AG04449 (cell line): ENCODE results near the gene DEPDC1B.
"Not testable (repeated sequence)": the region's sequence is repeated elsewhere in the genome, so short reads cannot be mapped to it uniquely, and the experiment has no call there.

Experiments used
- CTCF ChIA-PET: fragments of 350-600 bp; formaldehyde crosslinking; extraction: SDS; loops from one replicate; lab custom pipeline; 2021; ENCODE audit warnings: antibody characterized with exemption; lab: Yijun Ruan, JAX
- POLR2A ChIA-PET: fragments of 400-600, 350-600 bp; formaldehyde crosslinking; extraction: SDS; loops from one replicate; lab custom pipeline; 2020; ENCODE audit warnings: antibody characterized with exemption, inconsistent platforms; lab: Yijun Ruan, JAX
- DNase-seq: peaks from one replicate; pipeline ENCODE4 v3.0.0-alpha.2; 2010; ENCODE audit warnings: low read depth, low spot score
- H3K4me3 ChIP-seq: 2 replicates; pipeline ENCODE4 v1.5.1; 2011; ENCODE audit warnings: low read depth, mild to moderate bottlenecking, control low read depth, low read length
- CTCF ChIP-seq: IDR thresholded peaks from one replicate; pipeline ENCODE4 v1.5.1; 2011; ENCODE audit warnings: mild to moderate bottlenecking, moderate library complexity, low read length, control low read depth, inconsistent platforms; ENCODE audit not compliant: insufficient read depth; ENCODE audit errors: missing control alignments

Gene DEPDC1B

GRCh38 chr5:60699609-60700415 is at the start of gene DEPDC1B:
Gene DEPDC1B (minus strand): TSS chr5:60700166. CDS start chr5:60700093, 73 bp downstream.
- H3K4me3 ChIP-seq, result peak within 1 kb of the TSS; percentile 92
- CTCF ChIA-PET, result interaction anchor here (0.6 to 4.3 kb wide), 13 partner anchors 10 to 889 kb away, joined by 3 to 71 read pairs (median 4); no protein-coding TSS in a partner anchor
- peak; percentile 45 for TF ChIP-seq CTCF
- DNase-seq, result peak; percentile 31
- POLR2A ChIA-PET, result interaction anchor here (0.5 kb wide), 1 partner anchor 74 kb away, joined by 3 read pairs; no protein-coding TSS in a partner anchor

- H3K4me3 ChIP-seq, result no peak overlapping the region
- no peak for DNase-seq
- no peak for TF ChIP-seq CTCF
- ChIA-PET POLR2A (no interaction called here), CTCF (no interaction called here)
Measured at GRCh38 chr5:60744682-60745081, 44.7 kb upstream of the DEPDC1B start.

GRCh38 chr5:60743511-60744314 is 43.7 kb upstream of the DEPDC1B start:
- ChIA-PET CTCF (no interaction called here), POLR2A (no interaction called here)
- DNase-seq, result no peak
- no peak overlapping the region for H3K4me3 ChIP-seq
- TF ChIP-seq CTCF, result no peak

- POLR2A ChIA-PET, result no interaction called here
Measured at GRCh38 chr5:60740322-60740721, 40.4 kb upstream of the DEPDC1B start.

GRCh38 chr5:60738933-60739332 is 39.0 kb upstream of the DEPDC1B start:
- CTCF ChIA-PET, result no interaction called here
- no peak for DNase-seq
- no peak overlapping the region for H3K4me3 ChIP-seq
- POLR2A ChIA-PET, result no interaction called here
- no peak for TF ChIP-seq CTCF

More at GRCh38 chr5:60740322-60740721, 40.4 kb upstream of the DEPDC1B start:
- H3K4me3 ChIP-seq, result no peak overlapping the region
- no peak for DNase-seq
- CTCF ChIA-PET, result no interaction called here
- TF ChIP-seq CTCF, result no peak

GRCh38 chr5:60738461-60738860 is 38.5 kb upstream of the DEPDC1B start:
- POLR2A ChIA-PET, result no interaction called here
- H3K4me3 ChIP-seq, result no peak overlapping the region
- TF ChIP-seq CTCF, result no peak
- CTCF ChIA-PET, result interaction anchor here (1.0 kb wide), 1 partner anchor 39 kb away, joined by 3 read pairs; the partner anchor contains the start of gene DEPDC1B
- no peak for DNase-seq

- CTCF ChIA-PET, result interaction anchor here (1.3 kb wide), 1 partner anchor 15 kb away, joined by 3 read pairs; no protein-coding TSS in a partner anchor
- POLR2A ChIA-PET, result not testable (repeated sequence)
Measured at GRCh38 chr5:60730858-60731257, 30.9 kb upstream of the DEPDC1B start.

More at GRCh38 chr5:60730858-60731257, 30.9 kb upstream of the DEPDC1B start:
- H3K4me3 ChIP-seq, DNase-seq: not testable (repeated sequence)
